Peyer's patch (tissue), 4 donors: ENCODE results near the gene APLNR.

Source experiments
- POLR2A ChIP-seq, 2 donors: fragments of 450-650 bp; IDR thresholded peaks; one replicate each; pipeline ENCODE4 v1.5.1; 2017; ENCODE audit warnings: antibody characterized with exemption in 2 of 2, mild to moderate bottlenecking in 2 of 2, moderate library complexity in 2 of 2
- TF ChIP-seq, protein P1 (sequence below), 6 experiments: fragments of 450-650 bp in 4 of 6; fragments of 200-600 bp in 2 of 6; sonication (generic) in 1 of 6; IDR thresholded peaks; one replicate each; pipeline ENCODE4 v1.5.1; 2017 to 2019; ENCODE audit warnings: antibody characterized with exemption in 6 of 6, mild to moderate bottlenecking in 3 of 6, moderate library complexity in 1 of 6

DNA sequence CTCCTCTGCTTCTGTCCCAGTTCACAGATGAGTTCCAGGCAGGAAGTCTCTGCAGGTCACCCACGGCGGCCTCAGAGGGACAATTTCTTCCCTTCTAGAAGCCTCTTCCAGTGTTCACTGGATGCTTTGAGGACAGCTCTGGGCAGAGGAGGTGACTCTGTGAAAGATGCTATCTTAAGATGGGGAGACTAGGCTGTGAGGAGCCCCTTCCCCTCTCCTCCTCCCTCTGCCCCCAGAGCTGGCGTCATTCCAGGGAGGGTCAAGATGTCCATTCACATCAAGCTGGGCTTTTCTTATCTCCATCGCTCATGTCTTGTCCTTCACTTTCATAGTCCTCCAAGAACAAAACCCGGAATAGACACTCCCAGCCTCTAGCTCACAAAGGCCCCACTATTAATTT, 3.3 kb downstream of the APLNR start:
- TF ChIP-seq, protein P1, sequence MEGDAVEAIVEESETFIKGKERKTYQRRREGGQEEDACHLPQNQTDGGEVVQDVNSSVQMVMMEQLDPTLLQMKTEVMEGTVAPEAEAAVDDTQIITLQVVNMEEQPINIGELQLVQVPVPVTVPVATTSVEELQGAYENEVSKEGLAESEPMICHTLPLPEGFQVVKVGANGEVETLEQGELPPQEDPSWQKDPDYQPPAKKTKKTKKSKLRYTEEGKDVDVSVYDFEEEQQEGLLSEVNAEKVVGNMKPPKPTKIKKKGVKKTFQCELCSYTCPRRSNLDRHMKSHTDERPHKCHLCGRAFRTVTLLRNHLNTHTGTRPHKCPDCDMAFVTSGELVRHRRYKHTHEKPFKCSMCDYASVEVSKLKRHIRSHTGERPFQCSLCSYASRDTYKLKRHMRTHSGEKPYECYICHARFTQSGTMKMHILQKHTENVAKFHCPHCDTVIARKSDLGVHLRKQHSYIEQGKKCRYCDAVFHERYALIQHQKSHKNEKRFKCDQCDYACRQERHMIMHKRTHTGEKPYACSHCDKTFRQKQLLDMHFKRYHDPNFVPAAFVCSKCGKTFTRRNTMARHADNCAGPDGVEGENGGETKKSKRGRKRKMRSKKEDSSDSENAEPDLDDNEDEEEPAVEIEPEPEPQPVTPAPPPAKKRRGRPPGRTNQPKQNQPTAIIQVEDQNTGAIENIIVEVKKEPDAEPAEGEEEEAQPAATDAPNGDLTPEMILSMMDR (IDR thresholded peaks at IDR 0.05): no peak
- TF ChIP-seq POLR2A (IDR thresholded peaks at IDR 0.05): no peak
